Peyer's patch (tissue), 4 donors: ENCODE data around the gene ARSK.
"Not testable (repeated sequence)": the region's sequence is repeated elsewhere in the genome, so short reads cannot be mapped to it uniquely, and the experiment has no call there.

Experiments
- CTCF ChIP-seq, 6 experiments: fragments of 450-650 bp in 4 of 6; fragments of 200-600 bp in 2 of 6; sonication (generic) in 1 of 6; IDR thresholded peaks; one replicate each; pipeline ENCODE4 v1.5.1; 2017 to 2019; ENCODE audit warnings: antibody characterized with exemption in 6 of 6, mild to moderate bottlenecking in 3 of 6, moderate library complexity in 1 of 6
- POLR2A ChIP-seq, 2 donors: fragments of 450-650 bp; IDR thresholded peaks; one replicate each; pipeline ENCODE4 v1.5.1; 2017; ENCODE audit warnings: antibody characterized with exemption in 2 of 2, mild to moderate bottlenecking in 2 of 2, moderate library complexity in 2 of 2

- not testable (repeated sequence) for TF ChIP-seq CTCF, POLR2A (IDR thresholded peaks at IDR 0.05)
Observed at GRCh38 chr5:95646226-95646568, 91.3 kb downstream of the ARSK start.
